ENCODE measurements around the gene PSORS1C2.

PSORS1C2 gene

DNA sequence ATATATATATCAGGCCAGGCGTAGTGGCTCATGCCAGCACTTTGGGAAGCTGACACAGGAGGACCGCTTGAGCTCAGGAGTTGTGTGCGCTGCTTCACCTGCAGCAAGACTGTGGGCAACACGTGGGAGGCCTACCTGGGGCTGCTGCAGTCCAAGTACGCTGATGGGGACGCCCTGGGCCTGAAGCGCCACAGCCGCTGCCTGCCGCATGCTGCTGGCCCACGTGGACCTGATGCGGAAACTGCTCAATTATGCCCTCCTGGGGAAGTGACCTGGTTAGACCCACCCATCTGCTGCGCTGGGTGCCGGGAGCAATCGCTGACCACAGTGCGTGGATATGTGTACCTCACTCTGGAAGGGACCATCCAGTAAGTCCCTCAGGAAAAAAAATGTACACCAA, 1.8 kb upstream of the PSORS1C2 start:
- H3K4me3 ChIP-seq (ENCODE audit: low read depth in 1 of 2, low read length in 1 of 2): no peak overlapping the region
- H3K27me3 ChIP-seq: peaks cover 19% of the 10 kb centered on the region
- TF ChIP-seq, protein P1, sequence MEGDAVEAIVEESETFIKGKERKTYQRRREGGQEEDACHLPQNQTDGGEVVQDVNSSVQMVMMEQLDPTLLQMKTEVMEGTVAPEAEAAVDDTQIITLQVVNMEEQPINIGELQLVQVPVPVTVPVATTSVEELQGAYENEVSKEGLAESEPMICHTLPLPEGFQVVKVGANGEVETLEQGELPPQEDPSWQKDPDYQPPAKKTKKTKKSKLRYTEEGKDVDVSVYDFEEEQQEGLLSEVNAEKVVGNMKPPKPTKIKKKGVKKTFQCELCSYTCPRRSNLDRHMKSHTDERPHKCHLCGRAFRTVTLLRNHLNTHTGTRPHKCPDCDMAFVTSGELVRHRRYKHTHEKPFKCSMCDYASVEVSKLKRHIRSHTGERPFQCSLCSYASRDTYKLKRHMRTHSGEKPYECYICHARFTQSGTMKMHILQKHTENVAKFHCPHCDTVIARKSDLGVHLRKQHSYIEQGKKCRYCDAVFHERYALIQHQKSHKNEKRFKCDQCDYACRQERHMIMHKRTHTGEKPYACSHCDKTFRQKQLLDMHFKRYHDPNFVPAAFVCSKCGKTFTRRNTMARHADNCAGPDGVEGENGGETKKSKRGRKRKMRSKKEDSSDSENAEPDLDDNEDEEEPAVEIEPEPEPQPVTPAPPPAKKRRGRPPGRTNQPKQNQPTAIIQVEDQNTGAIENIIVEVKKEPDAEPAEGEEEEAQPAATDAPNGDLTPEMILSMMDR (IDR thresholded peaks at IDR 0.05): no peak
- peaks cover 20% of the 10 kb centered on the region for H3K36me3 ChIP-seq
- H3K27ac ChIP-seq: no peak overlapping the region
- H3K4me1 ChIP-seq (ENCODE audit: control insufficient read depth in 1 of 2, insufficient read depth in 1 of 2, low read depth in 1 of 2, low read length in 1 of 2): peaks cover 4 to 5% of the 10 kb centered on the region in 2 experiments
- no peaks in the 10 kb centered on the region for H3K9me3 ChIP-seq

DNA sequence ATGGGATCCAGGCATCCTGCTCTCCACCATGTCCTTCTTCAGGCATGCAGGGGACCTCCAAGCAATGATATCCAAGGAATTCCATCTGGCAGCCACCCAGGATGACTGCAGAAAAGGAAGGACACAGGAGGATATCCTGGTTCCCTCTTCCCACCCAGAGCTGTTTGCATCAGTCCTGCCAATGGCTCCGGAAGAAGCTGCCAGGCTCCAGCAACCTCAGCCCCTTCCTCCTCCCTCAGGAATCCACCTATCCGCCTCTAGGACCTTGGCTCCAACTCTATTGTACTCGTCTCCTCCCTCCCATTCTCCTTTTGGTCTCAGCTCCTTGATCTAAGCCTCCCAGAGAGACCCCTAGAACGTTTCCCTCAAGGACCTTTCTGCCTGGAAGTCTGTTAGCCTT, 733 bp upstream of the PSORS1C2 start:
- H3K36me3 ChIP-seq: peaks cover 14% of the 10 kb centered on the region
- peaks cover 4 to 5% of the 10 kb centered on the region in 2 experiments for H3K4me1 ChIP-seq (ENCODE audit: control insufficient read depth in 1 of 2, insufficient read depth in 1 of 2, low read depth in 1 of 2, low read length in 1 of 2)
- no peaks in the 10 kb centered on the region for H3K9me3 ChIP-seq
- TF ChIP-seq, protein P1 (IDR thresholded peaks at IDR 0.05): no peak
- H3K4me3 ChIP-seq (ENCODE audit: low read depth in 1 of 2, low read length in 1 of 2): no peak overlapping the region
- H3K27ac ChIP-seq: no peak overlapping the region
- peaks cover 19% of the 10 kb centered on the region for H3K27me3 ChIP-seq

DNA sequence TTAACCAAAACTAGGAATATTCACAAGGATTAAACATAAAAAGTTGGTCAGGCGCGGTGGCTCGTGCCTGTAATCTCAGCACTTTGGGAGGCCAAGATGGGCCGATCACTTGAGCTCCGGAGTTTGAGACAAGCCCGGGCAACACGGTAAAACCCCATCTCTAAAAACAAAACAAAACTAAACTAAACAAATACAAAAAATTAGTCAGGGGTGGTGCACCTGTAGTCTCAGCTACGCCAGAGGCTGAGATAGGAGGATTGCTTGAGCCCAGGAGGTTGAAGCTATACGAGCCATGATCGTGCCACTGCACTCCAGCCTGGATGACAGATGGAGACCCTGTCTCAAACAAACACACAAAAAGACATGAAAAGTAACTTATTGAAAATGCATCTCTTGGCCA, 3.2 kb downstream of the PSORS1C2 start:
- no peaks in the 10 kb centered on the region for H3K9me3 ChIP-seq
- no peak overlapping the region for H3K4me3 ChIP-seq (ENCODE audit: low read depth in 1 of 2, low read length in 1 of 2)
- H3K36me3 ChIP-seq: no peaks in the 10 kb centered on the region
- peaks cover 4 to 5% of the 10 kb centered on the region in 2 experiments for H3K4me1 ChIP-seq (ENCODE audit: control insufficient read depth in 1 of 2, insufficient read depth in 1 of 2, low read depth in 1 of 2, low read length in 1 of 2)
- TF ChIP-seq, protein P1 (IDR thresholded peaks at IDR 0.05): no peak
- no peak overlapping the region for H3K27ac ChIP-seq
- peaks cover 19% of the 10 kb centered on the region for H3K27me3 ChIP-seq

DNA sequence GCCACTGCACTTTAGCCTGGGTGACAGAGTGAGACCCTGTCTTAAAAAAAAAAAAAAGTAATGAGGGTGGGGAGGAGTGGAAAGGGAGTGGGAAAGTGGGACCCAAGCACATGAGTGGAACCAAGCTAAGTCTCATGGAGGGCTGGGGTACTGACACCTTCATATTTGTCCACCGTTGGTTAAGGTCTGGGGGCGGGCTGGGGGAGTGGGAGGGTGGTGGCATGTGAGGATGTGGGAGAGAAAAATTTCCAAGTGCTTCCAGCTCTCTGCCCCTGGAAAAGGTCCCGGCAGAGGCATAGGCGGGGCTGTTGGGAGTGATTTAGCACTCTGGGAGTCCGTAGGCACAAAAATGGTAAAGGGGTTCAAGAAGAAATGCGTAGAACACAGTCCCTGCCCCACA, 6.1 kb downstream of the PSORS1C2 start:
- no peaks in the 10 kb centered on the region for H3K36me3 ChIP-seq
- no peaks in the 10 kb centered on the region for H3K9me3 ChIP-seq
- TF ChIP-seq, protein P1 (IDR thresholded peaks at IDR 0.05): no peak
- H3K4me3 ChIP-seq (ENCODE audit: low read depth in 1 of 2, low read length in 1 of 2): no peak overlapping the region
- peaks cover 4% of the 10 kb centered on the region in 2 experiments for H3K4me1 ChIP-seq (ENCODE audit: control insufficient read depth in 1 of 2, insufficient read depth in 1 of 2, low read depth in 1 of 2, low read length in 1 of 2)
- peaks cover 22% of the 10 kb centered on the region for H3K27me3 ChIP-seq
- no peak overlapping the region for H3K27ac ChIP-seq

- Histone ChIP-seq H3K27me3 (peaks cover 18% of the 10 kb centered on the region), H3K4me1 (ENCODE audit: control insufficient read depth in 1 of 2, insufficient read depth in 1 of 2, low read depth in 1 of 2, low read length in 1 of 2) (no peaks in the 10 kb centered on the region), H3K36me3 (no peaks in the 10 kb centered on the region), H3K27ac (no peak overlapping the region), H3K9me3 (no peaks in the 10 kb centered on the region), H3K4me3 (ENCODE audit: low read depth in 1 of 2, low read length in 1 of 2) (no peak overlapping the region)
- TF ChIP-seq, protein P1 (IDR thresholded peaks at IDR 0.05): no peak
Observed at GRCh38 chr6:31131595-31131994, 7.3 kb downstream of the PSORS1C2 start.

DNA sequence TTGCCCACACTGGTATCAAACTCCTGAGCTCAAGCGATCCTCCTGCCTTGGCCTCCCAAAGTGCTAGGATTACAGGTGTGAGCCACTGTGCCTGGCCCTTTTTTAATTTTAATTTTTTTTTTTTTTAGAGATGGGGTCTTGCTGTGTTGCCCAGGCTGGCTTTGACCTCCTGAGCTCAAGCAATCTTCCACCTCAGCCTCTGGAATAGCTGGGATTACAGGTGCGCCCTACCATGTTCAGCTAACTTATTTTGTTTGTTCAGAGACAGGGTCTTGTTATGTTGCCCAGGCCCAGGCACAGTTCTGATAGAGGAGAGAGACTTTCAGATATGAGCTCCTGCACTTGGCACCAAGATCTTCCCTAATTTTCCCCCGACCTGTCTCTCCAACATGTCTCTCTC, 8.1 kb downstream of the PSORS1C2 start:
- peaks cover 18% of the 10 kb centered on the region for H3K27me3 ChIP-seq
- TF ChIP-seq, protein P1 (IDR thresholded peaks at IDR 0.05): no peak
- H3K27ac ChIP-seq: no peak overlapping the region
- no peaks in the 10 kb centered on the region for H3K9me3 ChIP-seq
- no peaks in the 10 kb centered on the region for H3K36me3 ChIP-seq
- no peak overlapping the region for H3K4me3 ChIP-seq (ENCODE audit: low read depth in 1 of 2, low read length in 1 of 2)
- no peaks in the 10 kb centered on the region for H3K4me1 ChIP-seq (ENCODE audit: control insufficient read depth in 1 of 2, insufficient read depth in 1 of 2, low read depth in 1 of 2, low read length in 1 of 2)

All from neutrophil (primary cell).